Airway epithelial cell (primary cell): ENCODE measurements around the gene EFNB3. TPM values are rescaled to one million over a fixed set of nuclear protein-coding genes. Genes with fewer than 3 reads are reported as not detected.

Source experiments
- total RNA-seq: library from RNA; depleted of rRNA; stranded (reverse); fragments of >200 nt; gene quantifications from 2 replicates; pipeline ENCODE4 v1.2.3, GENCODE V29; 2015

Gene EFNB3, protein sequence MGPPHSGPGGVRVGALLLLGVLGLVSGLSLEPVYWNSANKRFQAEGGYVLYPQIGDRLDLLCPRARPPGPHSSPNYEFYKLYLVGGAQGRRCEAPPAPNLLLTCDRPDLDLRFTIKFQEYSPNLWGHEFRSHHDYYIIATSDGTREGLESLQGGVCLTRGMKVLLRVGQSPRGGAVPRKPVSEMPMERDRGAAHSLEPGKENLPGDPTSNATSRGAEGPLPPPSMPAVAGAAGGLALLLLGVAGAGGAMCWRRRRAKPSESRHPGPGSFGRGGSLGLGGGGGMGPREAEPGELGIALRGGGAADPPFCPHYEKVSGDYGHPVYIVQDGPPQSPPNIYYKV
- 2.0 and 2.6 TPM in 2 replicates for total RNA-seq

DNA sequence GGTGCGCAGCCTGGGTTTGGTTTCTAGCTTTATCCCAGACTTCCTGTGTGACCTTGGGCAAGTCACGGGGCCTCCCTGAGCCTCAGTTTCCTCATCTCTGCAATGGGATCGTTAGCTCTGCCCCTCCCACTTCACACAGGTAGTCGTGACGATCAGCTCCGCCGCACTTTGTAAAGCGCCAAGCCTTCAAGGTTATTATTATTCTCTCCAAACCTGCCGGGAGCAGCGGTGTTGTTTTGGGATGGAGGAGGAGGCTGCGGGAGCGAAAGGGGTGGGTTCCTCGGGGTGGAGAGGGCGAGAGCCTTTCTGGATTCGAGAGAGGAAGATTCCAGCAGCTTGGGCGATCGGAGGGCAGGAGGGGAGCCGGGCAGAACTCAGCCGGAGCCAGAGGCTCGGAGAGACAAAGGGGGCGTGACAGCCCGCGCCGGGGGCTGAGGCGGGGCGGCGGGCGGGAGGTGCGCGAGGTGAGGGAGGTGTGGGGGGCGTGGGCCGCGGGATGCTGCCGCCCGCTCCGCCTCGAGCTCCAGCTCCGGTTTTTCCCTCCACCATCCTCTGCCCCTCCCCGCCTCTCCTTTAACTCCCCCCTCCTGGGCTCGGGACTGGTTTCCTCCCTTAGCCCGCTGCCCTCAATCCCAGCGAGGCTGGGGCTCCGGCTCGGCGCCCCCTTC, at the start of gene EFNB3:
Gene EFNB3, plus strand, starts transcription at position 602 of the 668 bp plus-strand sequence. CDS start 397 bp downstream, outside the sequence.

DNA sequence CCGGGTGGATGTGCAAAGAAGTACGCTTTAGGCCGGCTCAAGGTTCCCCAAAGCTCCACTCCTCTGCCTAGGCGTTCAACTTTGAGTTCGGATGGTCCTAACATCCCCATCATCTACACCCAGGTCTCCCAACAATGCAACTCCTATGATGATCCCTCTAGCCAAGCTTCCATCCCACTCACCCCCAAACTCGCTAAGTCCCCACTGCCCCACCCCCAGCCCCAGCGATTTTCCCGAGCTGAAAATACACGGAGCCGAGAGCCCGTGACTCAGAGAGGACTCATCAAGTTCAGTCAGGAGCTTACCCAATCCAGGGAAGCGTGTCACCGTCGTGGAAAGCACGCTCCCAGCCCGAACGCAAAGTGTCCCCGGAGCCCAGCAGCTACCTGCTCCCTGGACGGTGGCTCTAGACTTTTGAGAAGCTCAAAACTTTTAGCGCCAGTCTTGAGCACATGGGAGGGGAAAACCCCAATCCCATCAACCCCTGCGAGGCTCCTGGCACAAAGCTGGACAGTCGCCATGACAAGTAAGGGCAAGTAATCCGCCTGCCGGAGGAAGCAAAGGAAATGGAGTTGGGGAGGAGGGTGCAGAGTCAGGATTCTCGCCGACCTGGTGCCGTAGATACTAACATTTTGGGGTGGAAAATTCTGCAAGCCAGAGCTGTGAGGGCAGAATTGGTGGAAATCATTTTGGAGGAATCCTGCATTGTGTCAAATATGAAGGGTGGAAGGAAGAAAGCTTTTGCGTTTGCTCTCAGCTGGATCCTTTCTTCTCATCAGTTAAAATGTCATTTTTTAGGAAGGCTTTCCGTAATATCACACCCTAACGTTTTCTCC, 17.7 kb upstream of the EFNB3 start, which contains the start of gene TP53:
Gene TP53, minus strand, starts transcription at position 419 of the 836 bp plus-strand sequence. CDS start 10,896 bp downstream, outside the sequence.

DNA sequence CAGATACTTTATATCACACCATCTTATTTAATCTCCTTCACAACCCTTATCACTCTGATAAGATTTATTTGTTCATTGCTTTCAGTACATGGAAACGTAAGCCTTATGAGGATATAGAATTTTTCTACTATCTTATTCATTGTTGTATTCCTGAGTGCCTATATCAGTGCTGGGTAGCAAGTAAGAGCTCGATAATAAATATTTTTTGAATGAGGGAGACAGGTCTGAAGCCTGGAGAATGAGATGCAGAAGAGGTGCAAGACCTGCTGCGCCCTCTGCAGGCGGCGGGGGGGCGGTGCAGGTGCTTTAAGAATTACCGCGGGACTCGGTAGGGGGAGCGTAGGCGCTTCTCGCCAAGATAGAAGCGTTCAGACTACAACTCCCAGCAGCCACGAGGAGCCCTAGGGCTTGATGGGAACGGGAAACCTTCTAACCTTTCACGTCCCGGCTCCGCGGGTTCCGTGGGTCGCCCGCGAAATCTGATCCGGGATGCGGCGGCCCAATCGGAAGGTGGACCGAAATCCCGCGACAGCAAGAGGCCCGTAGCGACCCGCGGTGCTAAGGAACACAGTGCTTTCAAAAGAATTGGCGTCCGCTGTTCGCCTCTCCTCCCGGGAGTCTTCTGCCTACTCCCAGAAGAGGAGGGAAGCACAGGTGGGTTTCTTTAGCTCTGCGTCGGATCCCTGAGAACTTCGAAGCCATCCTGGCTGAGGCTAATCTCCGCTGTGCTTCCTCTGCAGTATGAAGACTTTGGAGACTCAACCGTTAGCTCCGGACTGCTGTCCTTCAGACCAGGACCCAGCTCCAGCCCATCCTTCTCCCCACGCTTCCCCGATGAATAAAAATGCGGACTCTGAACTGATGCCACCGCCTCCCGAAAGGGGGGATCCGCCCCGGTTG, 16.8 kb upstream of the EFNB3 start, which contains the start of gene WRAP53:
Gene WRAP53, plus strand, starts transcription at position 570 of the 900 bp plus-strand sequence. Its CDS starts 172 bp downstream, at position 742.

DNA sequence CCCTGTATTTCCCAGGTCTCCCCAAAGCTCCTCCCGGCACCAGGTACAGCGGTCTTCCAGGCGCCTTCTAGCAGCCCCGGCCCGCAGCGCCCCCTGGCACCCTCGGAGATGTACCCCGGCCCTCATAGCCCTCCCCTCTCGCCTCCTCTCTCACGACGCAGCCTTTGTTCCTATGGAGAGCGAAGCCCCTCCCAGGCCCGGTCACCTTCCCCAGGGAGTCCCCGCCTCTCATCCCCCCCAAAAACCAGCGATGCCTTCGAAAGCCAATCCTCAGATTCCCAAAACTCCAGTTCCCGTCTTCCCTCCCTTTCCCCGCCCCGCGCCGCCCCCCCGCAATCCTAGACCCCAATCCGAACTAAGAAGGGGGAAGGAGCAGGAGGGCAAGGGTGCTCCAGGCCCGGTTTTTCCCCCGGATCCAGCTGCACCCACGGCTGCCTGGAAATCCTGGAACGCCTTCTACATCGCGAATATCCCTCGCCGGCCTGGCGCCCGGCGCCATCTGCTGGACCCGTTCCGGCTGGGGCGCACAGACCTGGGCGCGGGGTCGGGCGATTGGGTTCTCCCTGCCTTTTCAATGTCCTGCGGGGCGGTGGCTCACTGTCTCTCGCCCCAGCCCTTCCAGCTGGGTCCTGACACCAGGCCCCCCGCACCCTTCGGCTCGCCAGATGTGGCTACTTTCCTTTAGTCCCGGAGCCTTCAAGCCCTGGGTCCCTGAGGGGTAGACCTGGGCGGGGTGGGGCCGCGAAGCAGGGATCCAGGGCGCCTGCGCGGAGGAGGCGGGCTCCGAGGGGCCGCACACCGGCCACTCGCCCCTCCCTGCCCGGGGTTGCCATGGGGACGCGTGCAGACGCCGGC, 12.1 kb downstream of the EFNB3 start, which contains the start of gene DNAH2:
Gene DNAH2, plus strand, starts transcription at position 844 of the 855 bp plus-strand sequence. CDS start 1,991 bp downstream, outside the sequence.

Other genes with a start within 250 kb of the EFNB3 start
- 29.5 and 46.1 TPM in 2 replicates for gene ZBTB4, start 225.6 kb upstream of the EFNB3 start, total RNA-seq
- gene SLC35G6, start 223.8 kb upstream of the EFNB3 start, total RNA-seq: not detected in 2 replicates
- gene POLR2A, start 220.8 kb upstream of the EFNB3 start, total RNA-seq: 62.4 and 64.9 TPM in 2 replicates
- 4.2 and 10.8 TPM in 2 replicates for gene TNFSF12, start 156.1 kb upstream of the EFNB3 start, total RNA-seq
- gene TNFSF13, start 146.5 kb upstream of the EFNB3 start, total RNA-seq: 4.4 and 5.1 TPM in 2 replicates
- 44.8 and 62.7 TPM in 2 replicates for gene SENP3, start 143.3 kb upstream of the EFNB3 start, total RNA-seq
- 14.8 and 21.2 TPM in 2 replicates for gene CD68, start 125.6 kb upstream of the EFNB3 start, total RNA-seq
- gene MPDU1, start 121.3 kb upstream of the EFNB3 start, total RNA-seq: 147 and 153 TPM in 2 replicates
- 162 and 173 TPM in 2 replicates for gene SOX15, start 115.1 kb upstream of the EFNB3 start, total RNA-seq
- 39.4 and 49.4 TPM in 2 replicates for gene FXR2, start 90.3 kb upstream of the EFNB3 start, total RNA-seq
- gene SAT2, start 77.4 kb upstream of the EFNB3 start, total RNA-seq: 25.9 and 36.9 TPM in 2 replicates
- 0.28 and 0.51 TPM in 2 replicates for gene SHBG, start 75.1 kb upstream of the EFNB3 start, total RNA-seq
- gene ATP1B2, start 54.3 kb upstream of the EFNB3 start, total RNA-seq: not detected in 2 replicates
- gene TP53, start 17.7 kb upstream of the EFNB3 start, total RNA-seq: 47.3 and 58.3 TPM in 2 replicates
- 9.3 and 13.6 TPM in 2 replicates for gene WRAP53, start 16.7 kb upstream of the EFNB3 start, total RNA-seq
- gene DNAH2, start 12.5 kb downstream of the EFNB3 start, total RNA-seq: 0.21 and 0.33 TPM in 2 replicates
- gene KDM6B, start 129.0 kb downstream of the EFNB3 start, total RNA-seq: 7.7 and 8.0 TPM in 2 replicates
- gene TMEM88, start 149.9 kb downstream of the EFNB3 start, total RNA-seq: 0.63 TPM in 1 of 2 replicates, not detected in the other
- gene NAA38, start 152.4 kb downstream of the EFNB3 start, total RNA-seq: 72.6 and 78.8 TPM in 2 replicates
- gene CYB5D1, start 152.8 kb downstream of the EFNB3 start, total RNA-seq: 6.5 and 7.0 TPM in 2 replicates
- 67.2 and 79.1 TPM in 2 replicates for gene CHD3, start 183.6 kb downstream of the EFNB3 start, total RNA-seq
- gene RNF227, start 211.1 kb downstream of the EFNB3 start, total RNA-seq: 1.9 and 4.2 TPM in 2 replicates
- gene KCNAB3, start 224.7 kb downstream of the EFNB3 start, total RNA-seq: 0.21 and 0.33 TPM in 2 replicates
- gene TRAPPC1, start 226.7 kb downstream of the EFNB3 start, total RNA-seq: 88.2 and 93.5 TPM in 2 replicates
- gene CNTROB, start 227.0 kb downstream of the EFNB3 start, total RNA-seq: 17.9 and 20.2 TPM in 2 replicates